Mesendoderm (in vitro differentiated cells): ENCODE data around the gene RNASEH2A.

Source experiments
- DNase-seq: peaks from one replicate; pipeline ENCODE4 v3.0.0; 2013
- H2AK5ac ChIP-seq: 2 replicates; pipeline ENCODE4 v1.6.1; 2013; ENCODE audit warnings: low read length, inconsistent platforms
- H2BK120ac ChIP-seq: 2 replicates; pipeline ENCODE4 v1.6.1; 2013; ENCODE audit warnings: low read depth, mild to moderate bottlenecking, low read length, moderate library complexity, mixed read lengths
- H2BK15ac ChIP-seq: replicated peaks from 2 replicates; pipeline ENCODE4 v1.6.1; 2013; ENCODE audit warnings: low read depth, mild to moderate bottlenecking, moderate library complexity
- H2BK5ac ChIP-seq: 2 replicates; pipeline ENCODE4 v1.6.1; 2013; ENCODE audit warnings: low read length, inconsistent platforms
- H3K18ac ChIP-seq: 2 replicates; pipeline ENCODE4 v1.6.1; 2013; ENCODE audit warnings: mild to moderate bottlenecking, low read length, mixed read lengths
- H3K23ac ChIP-seq: one replicate; pipeline ENCODE4 v1.6.1; 2013; ENCODE audit warnings: low read length
- H3K27ac ChIP-seq: 2 replicates; pipeline ENCODE4 v1.5.1; 2013; ENCODE audit warnings: low read depth, mild to moderate bottlenecking, inconsistent platforms, low read length, moderate library complexity
- H3K27me3 ChIP-seq: 2 replicates; pipeline ENCODE4 v1.6.1; 2013; ENCODE audit warnings: low read length, control low read depth, mild to moderate bottlenecking, inconsistent platforms; ENCODE audit not compliant: insufficient read depth, poor library complexity
- H3K36me3 ChIP-seq: 2 replicates; pipeline ENCODE4 v1.6.1; 2013; ENCODE audit warnings: low read length, inconsistent platforms; ENCODE audit not compliant: control insufficient read depth, insufficient read depth
- H3K4ac ChIP-seq: one replicate; pipeline ENCODE4 v1.6.1; 2013; ENCODE audit warnings: low read depth, mild to moderate bottlenecking, low read length, moderate library complexity
- H3K4me1 ChIP-seq: 2 replicates; pipeline ENCODE4 v1.6.1; 2013; ENCODE audit warnings: low read depth, low read length, inconsistent platforms; ENCODE audit not compliant: control insufficient read depth
- H3K4me2 ChIP-seq: 2 replicates; pipeline ENCODE4 v1.6.1; 2013; ENCODE audit warnings: low read length
- H3K4me3 ChIP-seq: 2 replicates; pipeline ENCODE4 v1.5.1; 2013; ENCODE audit warnings: mild to moderate bottlenecking, low read length
- H3K56ac ChIP-seq: one replicate; pipeline ENCODE4 v1.6.1; 2013; ENCODE audit warnings: low read length
- H3K79me1 ChIP-seq: 2 replicates; pipeline ENCODE4 v1.6.1; 2013; ENCODE audit warnings: low read length, inconsistent platforms
- H3K79me2 ChIP-seq: 2 replicates; pipeline ENCODE4 v1.6.1; 2013; ENCODE audit warnings: mild to moderate bottlenecking, low read length; ENCODE audit not compliant: control insufficient read depth, insufficient read depth
- H3K9ac ChIP-seq: 2 replicates; pipeline ENCODE4 v1.6.1; 2013; ENCODE audit warnings: low read length, inconsistent platforms
- H4K5ac ChIP-seq: one replicate; pipeline ENCODE4 v1.6.1; 2013; ENCODE audit warnings: low read length
- H4K8ac ChIP-seq: one replicate; pipeline ENCODE4 v1.6.1; 2013; ENCODE audit warnings: low read depth, mild to moderate bottlenecking, control low read depth, low read length, moderate library complexity
- WGBS: extraction: QIAGEN DNeasy Blood & Tissue Kit; methylation state at CpG from one replicate; pipeline ENCODE4 v1.1.7; 2013; ENCODE audit warnings: low lambda C conversion rate, missing lambda C conversion rate; ENCODE audit not compliant: insufficient coverage; ENCODE audit errors: extremely low coverage; 5-methylcytosine and 5-hydroxymethylcytosine counted together

The RNASEH2A gene

GRCh38 chr19:12790628-12791344 is 15.6 kb upstream of the RNASEH2A start:
- Histone ChIP-seq H2BK15ac (no peak overlapping the region), H2BK5ac (no peak overlapping the region), H3K79me1 (peaks cover 2% of the 10 kb centered on the region), H3K18ac (no peak overlapping the region), H3K27me3 (no peaks in the 10 kb centered on the region), H3K4me3 (no peak overlapping the region), H3K4me2 (peak overlapping the region; percentile 67), H3K4me1 (peaks cover 17% of the 10 kb centered on the region), H3K79me2 (peaks cover 1% of the 10 kb centered on the region), H4K8ac (no peak overlapping the region), H3K4ac (no peak overlapping the region), H2BK120ac (no peak overlapping the region), H3K9ac (peak overlapping the region; percentile 73), H3K23ac (peak overlapping the region; percentile 24), H3K27ac (peak overlapping the region; percentile 69), H3K36me3 (no peaks in the 10 kb centered on the region), H2AK5ac (no peak overlapping the region), H3K56ac (peak overlapping the region; percentile 84), H4K5ac (no peak overlapping the region)
- no peak for DNase-seq
- WGBS, result no CpG with 5 or more reads among the region's 22 CpGs

GRCh38 chr19:12791345-12792050 is 14.9 kb upstream of the RNASEH2A start, which contains the start of gene JUNB:
Gene JUNB, plus strand, starts transcription at chr19:12791486. Its CDS starts 286 bp downstream, at chr19:12791772.
- Histone ChIP-seq H3K56ac (peak within 1 kb of the TSS; percentile 93), H4K5ac (no peak within 1 kb of the TSS), H2BK5ac (no peak within 1 kb of the TSS), H3K4me1 (peaks cover 20% of the 10 kb centered on the region), H3K79me1 (peaks cover 2% of the 10 kb centered on the region), H3K79me2 (peaks cover 1% of the 10 kb centered on the region), H4K8ac (no peak within 1 kb of the TSS), H3K23ac (peak within 1 kb of the TSS; percentile 80), H3K4ac (no peak within 1 kb of the TSS), H2BK120ac (no peak within 1 kb of the TSS), H3K4me2 (peak within 1 kb of the TSS; percentile 97), H3K36me3 (no peaks in the 10 kb centered on the region), H3K4me3 (peak within 1 kb of the TSS; percentile 56), H3K27ac (peak within 1 kb of the TSS; percentile 69), H3K18ac (peak within 1 kb of the TSS; percentile 30), H3K9ac (peak within 1 kb of the TSS; percentile 86), H2BK15ac (no peak within 1 kb of the TSS), H3K27me3 (no peaks in the 10 kb centered on the region), H2AK5ac (no peak within 1 kb of the TSS)
- no CpG with 5 or more reads among the region's 73 CpGs for WGBS
- DNase-seq, result peak; percentile 93

- H2BK5ac ChIP-seq, result no peak overlapping the region
- WGBS, result no CpG with 5 or more reads among the region's 84 CpGs
- no peak overlapping the region for H2BK120ac ChIP-seq
- H2AK5ac ChIP-seq, result no peak overlapping the region
- H3K56ac ChIP-seq, result peak overlapping the region; percentile 93
- H3K4ac ChIP-seq, result no peak overlapping the region
- no peaks in the 10 kb centered on the region for H3K27me3 ChIP-seq
- H3K27ac ChIP-seq, result no peak overlapping the region
- H3K18ac ChIP-seq, result peak overlapping the region; percentile 30
- peak overlapping the region; percentile 86 for H3K9ac ChIP-seq
- peak overlapping the region; percentile 97 for H3K4me2 ChIP-seq
- peak overlapping the region; percentile 98 for H3K23ac ChIP-seq
- no peak overlapping the region for H2BK15ac ChIP-seq
- H3K4me1 ChIP-seq, result peaks cover 20% of the 10 kb centered on the region
- no peak overlapping the region for H4K8ac ChIP-seq
- H3K79me2 ChIP-seq, result peaks cover 1% of the 10 kb centered on the region
- H3K36me3 ChIP-seq, result no peaks in the 10 kb centered on the region
- DNase-seq, result peak; percentile 84
- peak overlapping the region; percentile 56 for H3K4me3 ChIP-seq
- H3K79me1 ChIP-seq, result peaks cover 2% of the 10 kb centered on the region
- no peak overlapping the region for H4K5ac ChIP-seq
Observed at GRCh38 chr19:12792051-12792852, 14.1 kb upstream of the RNASEH2A start.

GRCh38 chr19:12792853-12793289 is 13.5 kb upstream of the RNASEH2A start:
- Histone ChIP-seq H3K27ac (no peak overlapping the region), H3K23ac (peak overlapping the region; percentile 98), H2BK15ac (no peak overlapping the region), H3K36me3 (no peaks in the 10 kb centered on the region), H3K27me3 (no peaks in the 10 kb centered on the region), H3K4ac (no peak overlapping the region), H3K18ac (no peak overlapping the region), H2BK5ac (no peak overlapping the region), H3K4me3 (peak overlapping the region; percentile 56), H3K56ac (peak overlapping the region; percentile 93), H3K79me1 (peaks cover 2% of the 10 kb centered on the region), H2AK5ac (no peak overlapping the region), H3K4me1 (peaks cover 20% of the 10 kb centered on the region), H4K8ac (no peak overlapping the region), H3K4me2 (peak overlapping the region; percentile 97), H3K79me2 (peaks cover 1% of the 10 kb centered on the region), H4K5ac (no peak overlapping the region), H3K9ac (peak overlapping the region; percentile 86), H2BK120ac (no peak overlapping the region)
- DNase-seq, result no peak
- no CpG with 5 or more reads among the region's 22 CpGs for WGBS

GRCh38 chr19:12793290-12794195 is 12.8 kb upstream of the RNASEH2A start:
- H3K56ac ChIP-seq, result peak overlapping the region; percentile 93
- DNase-seq, result peak; percentile 96
- H3K36me3 ChIP-seq, result no peaks in the 10 kb centered on the region
- no peak overlapping the region for H3K27ac ChIP-seq
- no peak overlapping the region for H2BK5ac ChIP-seq
- no peak overlapping the region for H2AK5ac ChIP-seq
- H3K4me3 ChIP-seq, result peak overlapping the region; percentile 34
- no peaks in the 10 kb centered on the region for H3K27me3 ChIP-seq
- H4K8ac ChIP-seq, result no peak overlapping the region
- H3K79me2 ChIP-seq, result peaks cover 1% of the 10 kb centered on the region
- peak overlapping the region; percentile 73 for H3K4me2 ChIP-seq
- H2BK120ac ChIP-seq, result no peak overlapping the region
- peak overlapping the region; percentile 86 for H3K9ac ChIP-seq
- H3K18ac ChIP-seq, result peak overlapping the region; percentile 73
- peaks cover 17% of the 10 kb centered on the region for H3K4me1 ChIP-seq
- WGBS, result no CpG with 5 or more reads among the region's 81 CpGs
- H4K5ac ChIP-seq, result no peak overlapping the region
- H3K79me1 ChIP-seq, result peaks cover 2% of the 10 kb centered on the region
- H3K4ac ChIP-seq, result no peak overlapping the region
- H3K23ac ChIP-seq, result no peak overlapping the region
- H2BK15ac ChIP-seq, result no peak overlapping the region
